HG03066 (cell line): ENCODE data around the gene CATSPER1.
A peak's percentile ranks its signal among the peaks of the same experiment; 100 is the strongest.

Experiments
- ATAC-seq: cut with Tn5 transposase; IDR thresholded peaks from one replicate; pipeline ENCODE4 v1.9.1; 2021; ENCODE audit warnings: low read depth; ENCODE audit not compliant: unreplicated experiment

CATSPER1 gene

DNA sequence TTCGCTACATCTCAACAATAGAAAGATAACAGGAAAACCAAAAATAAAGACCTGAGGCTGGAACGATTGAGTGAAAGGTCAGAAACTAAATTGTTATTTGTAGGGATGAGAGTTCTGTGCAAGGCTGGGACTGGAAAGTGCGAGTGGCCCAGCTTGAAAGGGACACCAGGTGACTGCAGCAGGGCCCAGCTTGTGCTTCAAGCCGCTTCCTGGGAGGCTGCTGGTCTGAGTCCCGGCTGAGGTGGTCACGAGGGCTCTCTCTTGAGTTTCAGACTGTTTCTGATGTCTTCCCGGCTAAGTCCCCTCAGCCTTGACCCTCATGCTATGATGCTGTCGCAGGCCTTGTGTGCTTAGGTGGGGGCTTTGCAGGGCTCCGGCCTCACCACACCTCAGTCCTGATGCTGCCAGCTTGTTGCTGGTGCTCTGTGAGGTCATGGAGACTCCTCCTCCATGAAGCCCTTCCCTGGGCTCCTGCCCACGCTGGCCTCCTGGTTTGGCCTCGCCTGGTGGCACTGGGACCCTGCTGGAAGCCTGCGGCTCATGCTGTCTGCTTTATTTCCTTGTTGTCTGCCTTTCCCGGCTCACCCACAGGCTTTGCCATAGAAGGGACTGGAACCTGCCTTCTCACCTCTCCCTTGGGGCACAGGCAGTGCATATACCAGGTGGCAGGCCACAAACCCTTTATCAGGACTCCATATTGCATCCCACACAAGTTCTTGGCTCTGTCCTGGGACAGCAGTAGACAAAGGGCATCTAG is 20.0 kb downstream of the CATSPER1 start:
- ATAC-seq: no peak

DNA sequence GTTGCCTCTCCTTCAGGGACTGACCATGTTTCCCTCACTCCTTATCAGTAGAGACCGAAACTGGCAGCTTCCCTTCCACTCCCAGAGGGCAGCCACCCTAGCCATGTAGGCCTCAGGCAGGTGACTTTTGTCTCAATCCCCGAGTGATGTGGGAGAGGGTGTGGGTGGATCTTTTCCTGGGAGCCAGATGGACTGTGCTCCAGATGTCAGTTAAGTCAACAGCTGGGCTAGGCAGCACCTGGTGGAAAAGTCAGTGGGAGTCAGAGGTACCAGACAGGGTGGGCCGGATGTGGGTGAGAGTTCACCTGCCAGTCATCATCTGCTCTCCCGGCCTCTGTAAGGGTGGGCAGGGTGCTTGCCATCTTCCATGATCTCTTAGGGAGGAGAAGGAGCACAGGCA is 22.1 kb downstream of the CATSPER1 start:
- no peak for ATAC-seq

DNA sequence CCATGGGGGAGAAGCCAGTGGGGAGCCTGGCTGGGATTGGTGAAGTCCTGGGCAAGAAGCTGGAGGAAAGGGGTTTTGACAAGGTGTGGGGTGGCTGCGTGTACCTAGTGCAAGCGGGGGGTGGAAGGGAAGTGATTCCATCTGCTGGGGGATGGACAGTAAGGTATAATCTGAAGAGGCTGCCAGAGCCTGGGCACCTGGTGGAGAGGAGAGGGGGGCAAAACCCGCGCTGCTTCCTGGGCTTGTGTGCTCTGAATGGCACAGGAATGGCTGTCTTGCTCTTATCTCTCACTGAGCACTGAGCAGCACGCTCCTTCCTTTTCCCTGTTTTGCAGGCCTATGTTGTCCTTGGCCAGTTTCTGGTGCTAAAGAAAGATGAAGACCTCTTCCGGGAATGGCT is 23.0 kb downstream of the CATSPER1 start:
- ATAC-seq: no peak

DNA sequence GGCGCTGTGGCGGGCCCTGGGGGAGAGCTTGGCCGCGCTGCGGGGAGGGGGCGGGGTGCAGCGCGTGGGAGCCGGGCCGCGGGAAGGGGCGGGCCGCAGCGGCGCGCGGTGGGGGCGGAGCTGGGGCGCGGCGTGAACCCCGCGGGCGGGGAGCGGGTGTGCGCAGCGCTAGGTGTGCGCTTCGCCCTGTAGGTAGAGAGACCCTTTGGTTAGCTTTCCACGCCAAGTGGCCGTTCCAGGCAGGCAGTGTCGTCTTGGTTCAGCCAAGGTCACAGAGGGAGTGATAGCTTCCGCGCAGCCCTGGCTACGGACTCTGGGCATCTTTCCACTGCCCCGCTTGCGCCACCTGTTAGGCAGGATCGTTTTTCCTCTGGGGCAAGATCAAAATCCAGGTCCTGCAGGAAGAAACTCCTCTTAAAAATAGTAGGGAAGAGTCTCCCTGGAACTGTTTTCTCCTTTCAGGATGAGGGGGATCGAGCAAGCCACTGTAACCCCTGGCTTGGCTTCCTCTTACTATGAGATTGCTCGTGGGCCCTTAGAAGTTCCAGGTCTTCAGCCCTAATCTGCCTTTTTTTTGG is 23.5 kb downstream of the CATSPER1 start:
- peak; percentile 47 for ATAC-seq

DNA sequence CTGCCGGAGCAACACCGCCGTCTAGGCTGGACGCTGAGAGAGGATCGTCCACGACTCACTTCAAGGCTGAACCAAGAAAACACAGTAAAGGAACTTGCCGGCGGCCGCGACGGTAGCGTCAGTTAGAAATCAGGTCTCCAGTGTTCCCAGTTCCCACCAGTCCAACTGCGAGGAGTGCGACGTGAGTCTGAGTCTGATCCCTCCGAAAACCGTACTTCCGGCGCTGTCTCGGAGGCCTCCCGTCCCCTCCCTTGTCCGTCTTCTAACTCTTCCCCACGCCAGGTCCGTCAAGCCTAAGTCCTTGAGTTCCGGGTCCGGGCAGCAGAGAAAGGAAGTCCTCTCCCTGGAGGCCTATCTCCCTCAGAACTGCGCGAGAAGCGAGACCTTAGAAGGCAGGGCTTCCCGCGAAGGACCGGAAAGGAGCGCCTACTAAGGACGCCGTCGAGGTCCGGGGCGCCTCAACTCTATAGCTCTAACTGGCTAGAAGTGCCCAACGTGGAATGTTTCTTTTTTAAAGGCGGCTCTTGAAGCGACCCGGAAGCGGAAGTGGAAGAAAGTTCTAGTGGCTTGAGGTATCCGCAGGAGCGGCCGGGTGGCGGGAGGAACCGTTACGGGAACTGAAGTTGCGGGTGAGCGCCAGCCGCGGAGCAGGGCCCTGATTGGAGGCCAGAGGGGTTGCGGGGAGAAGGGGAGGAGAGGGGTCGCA is 24.2 kb downstream of the CATSPER1 start, which contains the start of the genes BANF1 and EIF1AD:
Gene BANF1, plus strand, starts transcription at position 562 of the 706 bp plus-strand sequence. CDS start 748 bp downstream, outside the sequence.
Gene EIF1AD, minus strand, starts transcription at position 216 of the 706 bp plus-strand sequence. CDS start 1,768 bp downstream, outside the sequence.
- peak; percentile 76 for ATAC-seq

DNA sequence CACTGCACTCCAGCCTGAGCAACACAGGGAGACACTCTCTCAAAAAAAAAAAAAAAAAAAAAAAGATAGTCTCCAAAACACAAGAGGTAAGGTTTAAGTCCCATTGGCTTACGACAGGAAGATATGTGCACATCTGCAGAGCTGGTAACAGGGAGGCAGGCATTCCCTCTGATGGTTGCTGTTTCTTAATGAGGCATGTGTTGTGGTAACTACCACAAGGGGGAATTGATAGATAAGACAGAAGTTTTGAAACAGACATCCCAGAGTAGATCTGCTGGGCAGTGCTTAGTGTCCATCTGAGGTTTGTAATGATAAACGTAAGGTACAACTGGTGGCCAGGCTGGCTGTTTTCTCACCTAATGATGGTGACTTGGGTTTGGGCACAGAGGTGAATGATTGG is 29.0 kb downstream of the CATSPER1 start:
- ATAC-seq: no peak

DNA sequence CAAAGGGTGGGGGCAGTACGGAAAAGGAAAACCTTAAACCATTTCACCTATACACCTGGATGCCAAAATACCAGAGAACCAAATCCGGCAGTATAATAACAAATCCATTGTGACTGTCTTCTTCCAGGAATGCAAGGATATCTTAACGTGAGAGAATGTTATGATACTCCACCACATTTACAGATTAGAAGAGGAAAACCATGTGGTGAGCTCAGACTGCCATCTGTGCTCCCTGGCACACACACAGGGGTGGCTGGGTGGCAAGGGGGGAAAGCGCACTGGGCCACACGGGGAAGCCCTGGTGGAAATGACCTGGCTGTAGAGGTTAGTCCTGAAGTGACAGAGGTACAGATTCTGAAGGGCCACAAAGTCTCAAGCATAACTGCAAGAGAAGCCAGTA is 34.2 kb downstream of the CATSPER1 start:
- no peak for ATAC-seq

DNA sequence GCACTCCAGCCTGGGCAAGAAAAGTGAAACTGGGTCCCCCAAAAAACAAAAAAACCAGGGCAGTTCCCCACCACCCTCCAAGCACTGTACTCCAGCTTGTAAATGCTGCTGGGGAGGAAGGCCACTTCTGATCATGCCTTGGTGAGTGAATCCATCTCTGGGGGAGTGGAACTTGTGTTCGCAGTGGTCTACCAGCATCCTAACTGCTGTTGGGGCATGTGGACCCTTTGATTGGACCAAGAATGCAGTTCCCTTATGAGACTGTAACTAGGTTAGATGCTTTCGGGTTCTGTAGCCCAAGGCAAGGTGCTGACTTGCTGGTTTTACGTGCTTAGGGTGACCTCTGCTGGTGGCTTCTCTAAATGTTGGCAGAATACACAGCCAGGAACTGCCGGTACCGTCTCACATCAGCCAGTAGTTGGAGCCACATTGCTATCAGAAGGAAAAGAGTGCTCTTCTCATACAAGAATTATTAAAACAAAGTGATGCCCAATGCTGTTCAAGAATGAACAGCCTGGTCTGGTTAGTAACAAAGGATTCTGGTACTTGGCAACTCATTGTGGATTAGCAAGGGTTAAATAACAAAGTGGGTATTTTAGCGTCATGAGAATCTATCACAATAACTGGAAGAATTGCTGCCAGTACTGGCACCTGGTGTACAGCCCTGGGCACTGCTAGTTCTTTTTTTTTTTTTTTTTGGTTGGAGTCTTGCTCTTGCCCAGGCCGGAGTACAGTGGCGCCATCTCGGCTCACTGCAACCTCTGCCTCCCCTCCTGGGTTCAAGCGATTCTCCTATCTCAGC is 37.3 kb downstream of the CATSPER1 start:
- ATAC-seq: peak; percentile 88

DNA sequence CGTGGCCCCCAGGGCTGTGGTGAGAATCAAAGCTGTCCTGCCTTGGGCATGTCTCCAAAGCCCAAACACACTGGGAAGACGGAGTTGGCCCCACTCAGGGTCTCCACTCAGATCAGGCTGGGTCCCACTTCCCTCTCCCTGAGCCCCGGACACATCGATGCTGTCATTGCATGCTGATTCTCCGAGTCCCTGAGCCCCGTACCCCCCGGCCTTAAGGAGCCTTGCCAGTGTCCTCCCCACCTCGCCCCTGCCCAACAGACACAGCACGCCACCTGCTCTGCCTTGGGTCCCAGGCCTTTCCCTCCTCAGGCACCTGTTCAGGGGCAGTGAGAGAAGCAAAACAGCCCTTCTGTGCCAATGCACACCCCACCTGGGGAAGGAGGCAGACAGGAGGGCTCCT is 38.9 kb downstream of the CATSPER1 start:
- no peak for ATAC-seq

DNA sequence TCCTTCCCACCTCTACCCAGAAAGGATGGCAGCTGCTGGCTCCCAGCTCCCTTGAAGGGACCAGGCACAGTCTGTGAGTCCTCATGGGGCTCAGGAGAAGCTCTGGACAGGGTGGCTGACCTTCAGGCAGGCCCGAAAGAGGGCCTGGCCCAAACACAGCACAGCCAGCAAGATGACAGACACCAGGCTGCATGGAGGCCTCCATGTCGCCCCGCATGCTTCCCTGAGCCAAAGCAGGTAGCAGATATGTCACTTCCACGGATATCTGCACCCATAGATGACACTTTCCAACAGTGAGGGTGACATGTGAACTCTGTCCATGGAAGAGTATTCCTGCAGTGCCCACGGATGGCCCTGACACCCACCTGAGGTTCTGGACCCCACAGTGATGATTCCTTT is 42.7 kb downstream of the CATSPER1 start:
- no peak for ATAC-seq

DNA sequence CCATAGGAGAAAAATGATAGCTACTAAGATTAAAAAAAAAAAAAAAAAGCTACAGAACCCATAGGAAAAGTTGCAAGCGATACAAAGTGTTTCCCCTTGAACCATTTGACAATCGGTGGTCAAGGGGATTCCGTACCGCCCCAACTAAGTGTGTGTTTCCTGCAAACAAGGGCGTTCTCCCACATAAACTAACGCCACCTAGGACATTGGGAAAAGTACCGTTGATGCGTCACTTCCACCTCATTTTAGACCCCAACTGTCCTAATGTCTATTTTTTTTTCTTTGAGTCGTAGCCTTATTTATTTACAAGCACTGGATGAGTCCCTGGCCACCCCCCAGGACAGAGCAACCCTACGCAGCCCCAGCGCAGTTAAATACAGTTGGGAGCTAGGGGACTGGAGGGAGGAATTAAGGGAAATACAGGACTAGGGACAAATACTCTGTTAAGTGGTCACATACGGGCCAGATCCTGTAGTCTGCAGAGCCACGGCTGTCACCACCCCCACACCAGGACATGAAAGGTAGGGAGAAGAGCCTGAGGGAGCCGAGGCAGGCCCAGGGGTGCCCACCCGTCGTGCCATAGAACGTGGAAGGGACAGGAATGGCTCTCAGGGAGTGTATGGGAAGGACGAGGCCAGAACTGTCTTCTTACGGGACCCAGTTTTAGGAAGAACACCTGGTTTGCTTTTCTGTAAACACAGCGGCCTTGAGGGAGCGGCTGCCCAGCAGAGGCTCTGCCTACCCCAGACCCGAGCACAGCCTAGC is 43.3 kb downstream of the CATSPER1 start:
- no peak for ATAC-seq

DNA sequence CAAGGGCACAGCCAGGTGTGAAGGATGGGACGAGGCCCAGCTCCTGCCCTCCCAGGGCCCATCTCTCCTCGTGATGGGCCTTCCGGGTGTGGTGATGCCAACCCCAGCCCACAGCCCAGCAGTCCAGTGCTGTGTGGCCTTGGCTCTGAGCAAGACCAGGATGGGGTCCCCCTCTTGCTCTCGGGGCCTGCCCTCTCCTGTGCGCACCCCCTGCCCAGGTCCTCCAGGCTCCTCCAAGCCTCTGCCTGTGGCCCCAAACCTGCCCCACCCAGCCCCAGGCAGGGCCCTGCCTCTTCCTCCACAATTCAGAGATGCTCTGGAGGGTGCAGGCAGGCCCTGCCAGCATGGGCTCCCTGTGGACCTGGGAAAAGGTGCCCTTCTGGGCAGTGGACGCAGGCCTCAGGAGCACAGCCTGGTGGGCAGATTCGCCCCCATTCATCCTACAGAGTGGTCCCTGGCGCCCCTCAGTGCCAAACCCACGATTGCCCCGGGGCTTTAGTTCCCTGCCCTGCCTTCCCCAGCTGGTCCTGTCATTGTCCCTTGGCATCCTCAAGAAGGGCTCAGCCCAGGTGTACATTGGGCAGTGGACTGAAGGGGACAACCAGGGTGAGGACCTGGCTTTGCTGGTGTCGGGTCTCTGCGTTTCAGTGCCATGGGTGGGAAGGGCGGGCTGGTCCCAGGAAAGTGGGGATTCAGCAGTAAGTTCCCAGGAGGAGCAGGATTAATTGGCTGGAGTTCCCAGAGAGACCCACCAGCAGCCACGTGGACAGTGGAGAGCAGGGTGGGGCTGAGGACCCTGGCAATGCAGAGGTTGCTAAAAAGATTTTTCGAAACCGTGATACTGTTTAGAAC is 44.1 kb downstream of the CATSPER1 start:
- ATAC-seq: no peak

DNA sequence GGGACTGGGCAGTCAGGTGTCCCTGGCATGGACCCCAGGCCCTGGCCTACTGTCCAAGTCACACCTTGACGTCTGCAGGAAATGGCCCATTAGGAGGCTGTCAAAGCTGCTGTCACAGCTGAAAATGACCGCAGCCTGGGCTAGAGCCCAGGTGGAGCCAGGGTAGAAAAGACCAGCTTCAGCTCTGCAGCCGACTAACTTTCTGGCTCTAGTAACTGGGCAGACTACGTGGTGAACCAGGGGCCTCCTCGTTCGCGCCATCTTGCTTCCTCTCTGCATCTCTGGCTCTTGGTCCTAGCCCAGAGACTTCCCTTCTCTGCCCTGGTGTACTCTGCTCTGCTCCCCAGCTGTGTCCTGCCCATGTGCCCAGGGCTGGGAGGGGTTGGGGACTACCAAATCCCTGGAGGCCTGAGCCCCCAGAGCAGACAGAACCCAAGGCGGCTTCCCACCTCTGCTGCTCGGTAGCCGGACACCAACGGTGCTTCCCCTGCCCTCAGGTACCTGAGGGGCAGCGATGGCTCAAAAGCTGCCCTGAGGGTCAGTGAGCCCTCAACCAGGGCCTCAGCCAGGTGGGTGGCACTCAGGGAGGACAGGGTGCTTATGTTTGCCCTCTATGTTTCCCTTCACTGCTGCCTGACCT is 45.1 kb downstream of the CATSPER1 start:
- ATAC-seq: no peak

DNA sequence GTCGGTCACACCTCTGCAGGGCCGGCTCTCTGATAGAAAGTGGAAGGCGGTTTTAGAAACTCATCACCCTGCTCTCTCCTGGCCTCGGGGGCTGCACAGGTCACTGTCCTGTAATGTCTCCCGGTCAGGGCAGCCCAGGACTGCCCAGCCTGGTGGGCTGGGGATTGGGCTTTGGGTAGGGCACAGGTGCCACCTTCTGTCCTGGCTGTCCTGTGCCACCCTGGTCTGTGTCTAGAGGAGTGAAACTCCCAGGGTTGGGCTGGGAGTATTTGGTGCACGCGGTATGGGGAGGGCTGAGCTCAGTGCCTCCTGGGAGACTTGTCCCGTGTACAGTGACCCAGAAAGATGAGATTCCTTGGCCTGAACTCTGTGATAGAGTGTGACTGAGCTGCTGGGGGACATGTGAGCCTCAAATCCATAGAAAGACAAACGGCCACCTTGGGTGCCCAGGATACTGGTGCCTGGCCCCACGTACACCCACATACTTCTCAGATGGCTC is 47.0 kb downstream of the CATSPER1 start:
- no peak for ATAC-seq

DNA sequence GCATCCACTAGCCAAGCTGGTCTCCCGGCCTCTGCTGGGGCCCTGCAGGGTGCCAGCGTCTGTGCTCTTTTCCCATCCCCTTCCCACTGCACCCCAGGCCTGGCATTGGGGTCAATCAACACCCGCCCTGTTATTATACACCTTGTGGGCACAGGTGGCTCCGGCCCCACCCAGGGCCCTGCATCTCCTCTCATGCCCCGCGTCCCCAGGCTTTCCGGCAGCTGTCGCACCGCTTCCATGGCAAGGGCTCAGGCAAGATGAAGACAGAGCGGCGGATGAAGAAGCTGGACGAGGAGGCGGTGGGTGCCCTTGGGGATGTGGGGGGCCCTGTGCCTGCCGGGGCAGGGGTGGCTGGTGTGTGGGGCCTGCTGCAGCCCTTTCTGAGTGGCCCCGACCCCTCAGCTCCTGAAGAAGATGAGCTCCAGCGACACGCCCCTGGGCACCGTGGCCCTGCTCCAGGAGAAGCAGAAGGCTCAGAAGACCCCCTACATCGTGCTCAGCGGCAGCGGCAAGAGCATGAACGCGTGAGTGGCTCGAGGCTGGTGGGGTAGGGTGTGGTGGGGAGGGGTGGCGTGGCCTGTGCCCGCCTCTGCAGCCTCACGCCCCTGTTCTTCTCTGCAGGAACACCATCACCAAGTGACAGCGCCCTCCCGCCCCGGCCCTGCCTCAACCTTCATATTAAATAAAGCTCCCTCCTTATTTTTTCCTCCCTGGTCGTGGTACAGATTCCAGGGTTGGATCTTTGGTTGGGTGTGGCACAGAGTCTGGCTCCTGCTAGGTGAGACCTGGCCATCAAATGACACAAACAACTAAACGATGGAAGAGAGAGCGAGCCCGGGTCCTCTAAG is 47.7 kb downstream of the CATSPER1 start:
- no peak for ATAC-seq

DNA sequence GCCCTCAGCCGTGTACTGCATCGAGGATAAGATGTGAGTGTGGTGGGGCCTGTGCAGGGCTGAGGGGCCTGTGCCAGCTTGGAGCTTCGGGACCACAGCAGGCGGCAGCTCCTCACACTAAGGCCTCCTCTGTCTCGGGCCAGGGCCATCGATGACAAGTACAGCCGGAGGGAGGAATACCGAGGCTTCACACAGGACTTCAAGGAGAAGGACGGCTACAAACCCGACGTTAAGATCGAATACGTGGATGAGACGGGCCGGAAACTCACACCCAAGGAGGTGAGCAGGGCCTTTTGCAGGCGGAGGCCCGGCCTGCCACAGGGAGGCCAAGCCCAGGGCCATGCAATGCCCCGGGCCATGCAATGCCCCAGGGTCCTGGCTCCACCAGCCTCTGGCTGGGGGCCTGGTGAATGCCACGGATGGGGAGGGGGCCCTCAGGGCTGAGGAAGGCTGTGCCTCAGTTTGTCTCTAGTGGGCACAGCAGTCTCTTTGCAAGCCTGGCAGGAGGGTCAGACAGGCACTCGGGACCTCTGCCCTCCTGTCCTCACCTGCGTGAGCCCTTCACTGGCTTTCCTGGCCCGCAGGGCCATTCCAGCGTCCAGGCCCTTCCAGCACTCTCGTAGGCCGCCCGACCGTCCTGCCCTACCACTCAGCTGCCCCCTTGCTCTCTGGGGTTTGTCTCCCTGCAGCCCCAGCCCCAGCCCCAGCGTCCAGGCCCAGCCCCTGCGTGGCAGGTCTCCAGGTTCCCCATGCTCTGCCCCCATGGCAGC is 48.5 kb downstream of the CATSPER1 start:
- no peak for ATAC-seq
